Endothelial cell of hepatic sinusoid (primary cell): Measurements from ENCODE around the gene NMT1.

Experiments used
- in situ Hi-C: cut with HindIII; loops from 2 replicates; pipeline ENCODE4 v1.10.0; 2017; ENCODE audit warnings: low sequenced_read_pairs

The NMT1 gene

DNA sequence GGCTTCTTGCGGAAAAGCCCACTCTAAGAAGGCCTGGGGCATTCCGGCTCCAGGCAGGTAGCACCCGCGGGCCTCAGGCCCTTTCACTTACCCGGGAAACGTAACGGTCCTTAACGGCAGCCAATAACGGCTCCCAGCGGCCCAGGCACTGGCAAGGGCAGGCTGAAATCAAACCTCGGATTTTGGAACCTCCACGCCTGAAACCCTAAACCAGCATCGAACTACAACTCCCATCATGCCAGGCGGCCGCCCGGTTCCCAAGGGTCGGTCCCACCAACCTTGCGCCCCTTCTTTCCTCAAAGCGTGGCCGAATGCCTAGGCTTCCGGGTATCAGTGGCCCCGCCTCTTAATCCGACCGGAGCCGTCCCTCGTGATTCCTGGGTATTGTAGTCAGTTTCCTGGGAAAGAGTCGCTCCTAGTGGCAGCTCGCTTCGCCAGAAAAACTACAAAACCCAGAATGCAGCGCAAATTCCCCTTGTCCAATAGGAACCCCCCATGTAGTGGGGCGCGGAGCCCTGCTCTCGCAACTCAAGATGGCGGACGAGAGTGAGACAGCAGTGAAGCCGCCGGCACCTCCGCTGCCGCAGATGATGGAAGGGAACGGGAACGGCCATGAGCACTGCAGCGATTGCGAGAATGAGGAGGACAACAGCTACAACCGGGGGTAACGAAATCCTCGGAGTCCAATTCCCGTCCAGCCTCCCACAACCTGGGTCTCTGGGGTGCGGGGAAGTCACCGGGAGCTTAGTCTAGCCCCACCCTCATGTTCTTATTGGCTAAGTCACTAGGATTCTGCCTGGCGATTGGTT, at the start of gene NMT1:
Gene NMT1, plus strand, starts transcription at position 521 of the 809 bp plus-strand sequence. Its CDS starts 13 bp downstream, at position 534.
- in situ Hi-C loops, result no loop called here

DNA sequence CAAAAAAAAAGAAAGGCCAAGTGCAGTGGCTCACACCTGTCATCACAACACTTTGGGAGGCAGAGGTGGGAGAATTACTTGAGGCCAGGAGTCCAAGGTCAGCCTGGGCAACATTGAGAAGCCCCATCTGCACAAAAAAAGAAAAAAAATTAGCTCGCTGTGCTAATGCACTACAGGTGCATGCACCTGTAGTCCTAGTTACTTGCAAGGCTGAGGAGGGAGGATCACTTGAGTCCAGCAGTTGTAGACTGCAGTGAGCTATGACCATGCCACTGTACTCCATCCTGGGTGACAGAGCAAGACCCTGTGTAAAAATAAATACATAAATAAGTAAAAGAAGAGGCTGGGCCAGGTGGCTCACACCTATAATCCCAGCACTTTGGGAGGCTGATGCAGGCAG, 49.4 kb upstream of the NMT1 start:
- in situ Hi-C loops, result loop anchor here (25.0 kb wide), 1 partner anchor 99 kb away; the partner anchor contains the start of gene GFAP

DNA sequence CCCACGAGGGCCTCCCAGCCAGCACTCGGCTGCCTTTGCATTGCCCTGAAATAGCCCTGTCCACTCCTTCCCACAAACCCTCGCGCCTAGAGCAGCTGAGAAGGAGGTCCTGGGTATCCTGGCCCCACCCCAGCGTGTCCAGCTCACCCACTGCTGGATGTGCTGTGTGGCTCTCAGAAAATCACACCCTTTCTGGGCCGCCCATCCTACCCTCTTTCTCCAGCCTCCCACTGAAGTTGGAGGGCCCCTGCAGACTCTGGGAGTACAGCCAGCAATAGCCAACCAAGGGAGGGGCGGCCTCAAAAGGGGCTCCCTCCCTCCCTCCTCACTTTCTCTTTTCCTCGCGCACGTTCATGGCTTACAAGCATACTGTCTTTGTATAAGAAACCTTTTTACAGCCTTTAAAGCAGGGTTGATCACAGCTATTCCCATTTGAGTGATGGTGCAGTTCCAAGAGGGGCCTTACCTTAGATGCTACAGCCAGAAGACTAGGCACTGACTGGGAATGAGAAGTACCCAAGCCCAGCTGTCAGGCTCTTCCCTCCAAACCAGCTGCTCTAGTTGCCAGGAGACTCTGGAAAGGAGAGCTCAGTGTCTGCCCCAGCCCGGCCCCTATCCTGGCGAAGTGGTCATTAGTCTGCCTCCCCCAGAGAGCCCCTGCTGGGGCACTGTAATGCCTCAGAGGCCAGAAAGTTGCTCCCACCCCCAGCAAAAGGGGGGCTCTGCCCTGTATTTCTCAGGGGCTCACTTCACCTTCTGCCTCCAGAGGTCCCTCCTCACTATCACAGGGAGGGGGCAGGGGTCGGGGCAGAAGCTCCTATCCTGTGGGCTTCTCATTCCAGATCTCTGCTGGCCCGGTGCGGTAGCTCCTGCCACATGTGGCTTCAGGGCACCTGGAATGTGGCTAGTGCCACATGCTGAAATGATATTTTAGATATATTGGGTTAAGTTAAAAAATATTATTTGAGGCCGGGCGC, 47.8 kb upstream of the NMT1 start:
- in situ Hi-C loops, result loop anchor here (25.0 kb wide), 1 partner anchor 101 kb away; the partner anchor contains the start of gene GFAP

GRCh38 chr17:45016237-45016636, 44.9 kb upstream of the NMT1 start:
- in situ Hi-C loops, result loop anchor here (25.0 kb wide), 1 partner anchor 104 kb away; the partner anchor contains the start of gene GFAP

- in situ Hi-C loops, result loop anchor here (25.0 kb wide), 1 partner anchor 105 kb away; the partner anchor contains the start of gene GFAP
These were observed 44.3 kb upstream of the NMT1 start for GRCh38 chr17:45016823-45017222.

GRCh38 chr17:45018514-45018847, 42.6 kb upstream of the NMT1 start:
- in situ Hi-C loops, result loop anchor here (25.0 kb wide), 1 partner anchor 106 kb away; the partner anchor contains the start of gene GFAP

GRCh38 chr17:45018848-45019711, 42.0 kb upstream of the NMT1 start:
- in situ Hi-C loops, result loop anchor here (25.0 kb wide), 1 partner anchor 107 kb away; the partner anchor contains the start of gene GFAP

DNA sequence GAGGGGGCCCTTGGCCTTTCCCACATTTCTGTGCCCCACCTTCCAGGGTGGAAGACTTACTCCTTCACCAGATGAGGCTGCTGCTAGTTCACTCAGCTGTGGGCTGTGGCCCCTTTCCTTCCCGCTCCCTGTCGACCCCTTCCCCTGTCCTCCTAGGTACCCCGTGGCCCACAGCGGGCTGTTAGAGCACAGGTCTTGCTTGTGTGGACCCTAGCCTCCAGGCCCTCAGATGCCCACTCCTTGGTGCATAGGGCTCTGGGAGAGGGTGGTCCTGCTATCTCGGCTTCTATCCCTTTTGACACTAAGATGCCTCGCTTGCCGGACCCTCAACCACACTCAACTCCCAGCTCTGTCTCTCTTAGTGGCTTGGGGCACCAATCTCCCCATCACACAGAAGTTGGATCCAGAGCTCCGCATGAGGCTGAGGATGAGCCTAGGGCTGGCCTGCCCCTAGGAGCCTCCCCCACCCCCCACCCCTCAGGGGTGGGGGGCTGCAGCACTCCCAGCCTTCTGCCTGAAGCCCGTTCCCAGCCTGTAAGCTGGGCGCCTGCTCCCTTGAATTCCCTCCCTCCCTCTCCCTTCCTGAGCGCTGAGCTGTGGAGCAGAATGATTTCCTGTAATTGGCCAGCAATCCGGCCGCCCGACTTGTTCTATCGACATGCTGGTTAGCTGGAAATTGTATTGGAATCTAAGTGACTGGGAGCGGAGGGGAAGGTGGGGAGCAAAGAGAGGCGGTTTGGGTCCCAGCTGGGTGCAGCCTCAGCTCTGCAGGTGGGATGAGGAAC, 40.6 kb upstream of the NMT1 start:
- in situ Hi-C loops, result loop anchor here (5.0 to 25.0 kb wide), 2 partner anchors 58 to 108 kb away; partner anchors contain the start of gene GFAP

DNA sequence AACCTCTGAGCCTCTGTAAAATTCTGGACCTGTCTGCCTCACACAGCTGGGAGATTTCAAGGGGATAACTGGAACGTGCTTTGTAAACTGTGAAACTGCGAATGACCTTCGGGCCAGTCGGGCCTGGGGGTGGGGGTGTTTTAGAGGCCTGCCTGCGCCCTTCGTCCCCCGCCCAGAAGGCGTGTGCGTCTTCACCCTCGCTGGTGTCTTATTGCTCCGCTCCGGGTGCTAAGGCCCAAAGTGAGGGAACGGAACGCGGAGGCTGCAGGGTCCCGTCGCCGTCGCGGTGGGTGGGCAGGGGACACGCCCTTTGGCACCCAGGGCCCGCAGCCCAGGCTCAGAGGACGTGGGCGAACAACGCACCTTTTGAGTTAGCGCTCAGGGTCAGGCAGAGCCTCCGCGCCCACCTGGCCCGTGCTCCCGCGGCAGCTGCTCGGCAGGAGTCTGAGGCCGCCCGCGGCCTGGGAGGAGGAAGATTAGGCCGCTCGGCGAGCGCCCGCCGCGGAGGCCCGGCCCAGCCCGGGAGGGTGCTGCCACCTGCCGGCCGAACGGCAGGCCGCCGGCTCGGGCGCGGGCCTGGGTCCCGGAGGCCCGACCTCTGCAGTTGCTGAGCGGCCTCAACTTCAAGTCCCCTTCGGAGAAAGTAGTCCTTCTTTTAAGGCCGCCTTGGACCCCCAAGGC, 39.4 kb upstream of the NMT1 start:
- in situ Hi-C loops, result loop anchor here (5.0 to 25.0 kb wide), 2 partner anchors 59 to 109 kb away; partner anchors contain the start of gene GFAP

DNA sequence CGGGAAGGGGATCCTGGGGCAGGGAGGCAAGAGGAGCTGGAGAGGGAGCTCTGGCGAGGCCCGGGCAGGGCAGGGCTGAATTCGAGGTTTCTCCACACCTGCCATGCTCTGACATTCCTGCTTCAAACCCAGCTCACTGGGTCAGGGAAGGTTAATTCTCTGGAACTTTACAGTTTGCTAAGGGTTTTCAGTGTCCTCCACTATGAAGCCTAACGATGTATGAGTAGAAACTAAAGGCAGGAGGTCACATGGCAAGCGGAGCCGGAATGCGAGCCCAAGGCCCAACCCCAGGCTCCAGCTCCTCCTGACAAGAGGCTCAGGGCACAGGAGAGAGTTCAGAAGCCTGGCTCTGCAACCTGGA, 38.8 kb upstream of the NMT1 start:
- in situ Hi-C loops, result loop anchor here (5.0 to 25.0 kb wide), 2 partner anchors 60 to 110 kb away; partner anchors contain the start of gene GFAP

GRCh38 chr17:45022655-45023339, 38.3 kb upstream of the NMT1 start:
- in situ Hi-C loops, result loop anchor here (5.0 to 25.0 kb wide), 2 partner anchors 60 to 110 kb away; partner anchors contain the start of gene GFAP

DNA sequence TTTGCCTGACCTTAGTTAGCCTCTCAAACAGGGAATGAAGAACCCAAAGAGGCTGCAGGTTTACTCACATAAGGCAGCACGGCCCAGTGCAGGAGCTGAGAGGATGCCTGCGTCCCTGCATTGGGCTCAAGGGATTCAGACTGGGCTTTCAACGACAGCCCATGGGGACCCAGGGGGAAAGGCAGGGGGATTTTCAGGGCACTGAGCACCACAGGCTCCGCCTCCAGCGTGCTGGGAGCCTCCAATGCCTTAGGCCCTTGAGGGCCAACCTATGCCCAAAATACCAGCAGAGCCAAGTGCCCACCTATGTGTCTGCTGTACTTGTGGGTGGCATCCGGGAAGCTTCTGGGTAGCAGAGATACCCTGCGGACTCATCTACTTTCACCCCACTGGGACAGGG, 32.0 kb upstream of the NMT1 start:
- in situ Hi-C loops, result no loop called here

- in situ Hi-C loops, result no loop called here
These were observed 31.2 kb upstream of the NMT1 start for GRCh38 chr17:45029758-45030423.

GRCh38 chr17:45030733-45031132, 30.4 kb upstream of the NMT1 start:
- in situ Hi-C loops, result no loop called here

DNA sequence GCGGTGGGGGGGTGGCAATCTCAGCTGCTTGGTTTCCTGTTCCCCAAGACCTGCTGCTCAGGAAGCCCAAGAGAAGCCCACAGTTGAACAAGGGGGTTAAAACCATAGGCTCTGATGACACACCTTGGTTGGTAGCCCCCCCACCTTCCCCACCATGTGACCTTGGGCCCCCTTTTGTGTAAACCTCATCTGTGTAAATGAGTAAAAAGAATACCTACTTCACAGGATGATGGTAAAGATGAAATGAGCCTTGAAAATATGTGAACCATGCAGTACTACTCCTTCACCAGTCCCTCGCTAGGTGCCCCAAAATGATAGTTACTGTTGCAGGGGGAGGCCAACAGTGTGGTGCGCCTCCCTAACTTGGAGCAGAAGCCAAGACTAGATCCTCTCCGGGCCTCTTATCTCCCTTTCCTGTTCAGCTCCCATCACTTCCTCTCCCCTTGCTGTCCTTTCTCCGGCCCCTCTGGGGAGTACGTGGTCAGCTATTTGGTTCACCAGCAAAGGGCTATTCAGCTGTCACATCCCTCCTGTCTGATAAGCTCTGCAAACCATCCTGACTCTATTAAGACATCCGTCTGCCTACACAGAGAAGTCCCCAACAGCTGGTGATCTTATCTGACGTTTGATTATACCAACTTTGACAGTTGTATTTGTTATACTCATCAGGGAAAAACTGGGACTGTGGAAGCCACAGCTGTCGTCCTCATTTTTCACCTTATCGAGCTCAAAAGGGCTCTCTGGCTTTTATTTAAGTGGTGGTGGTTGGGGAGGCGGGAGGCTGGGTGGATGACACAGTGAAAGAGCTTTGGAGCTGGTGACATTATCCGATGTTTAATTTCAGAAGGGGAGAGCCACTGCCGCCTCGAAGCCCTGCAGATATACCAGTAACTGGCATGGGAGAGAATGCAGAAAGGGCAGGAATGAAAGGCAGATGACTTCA, 29.6 kb upstream of the NMT1 start:
- in situ Hi-C loops, result no loop called here

GRCh38 chr17:45032174-45032541, 29.0 kb upstream of the NMT1 start:
- in situ Hi-C loops, result no loop called here

DNA sequence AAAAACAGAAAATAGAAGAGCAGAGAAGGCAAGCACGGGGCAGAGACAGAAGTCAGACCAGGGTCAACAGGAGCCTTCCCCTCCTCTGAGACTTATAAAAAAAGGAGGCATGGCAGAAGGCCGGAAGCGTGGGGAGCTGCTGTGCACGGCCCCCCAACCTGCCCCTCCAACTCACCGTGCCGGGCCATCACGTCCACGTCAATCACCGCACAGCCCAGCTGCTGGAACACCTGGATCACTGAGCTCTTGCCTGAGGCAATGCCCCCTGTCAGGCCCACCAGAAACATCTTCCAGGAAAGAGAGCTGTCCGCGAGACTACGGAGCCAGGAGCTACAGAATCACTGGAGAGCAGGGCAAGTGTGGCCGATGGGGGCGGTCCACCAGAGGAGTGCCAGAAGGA, 26.5 kb upstream of the NMT1 start:
- in situ Hi-C loops, result no loop called here
